Prostate gland (tissue), 2 donors: ENCODE results near the gene CDCA3. TPM values are rescaled to one million over a fixed set of nuclear protein-coding genes. Genes with fewer than 3 reads are reported as not detected.

Experiments used
- DNase-seq: peaks from one replicate; pipeline ENCODE4 v3.0.0-alpha.2; 2019; ENCODE audit warnings: low spot score
- H3K27ac ChIP-seq, 2 donors: fragments of 200-600 bp; sonication (generic); 2 replicates each; pipeline ENCODE4 v1.5.1; 2017 to 2019
- H3K27me3 ChIP-seq: fragments of 200-600 bp; sonication (generic); replicated peaks from 2 replicates; pipeline ENCODE4 v1.5.1; 2019; ENCODE audit not compliant: insufficient read depth
- H3K36me3 ChIP-seq, 2 donors: fragments of 200-600 bp; sonication (generic); 1 replicate in 1 of 2; 2 replicates in 1 of 2; pipeline versions ENCODE4 v1.5.1 to v1.8.1; 2017 to 2019
- H3K4me1 ChIP-seq: fragments of 200-600 bp; sonication (generic); replicated peaks from 2 replicates; pipeline ENCODE4 v1.5.1; 2019
- H3K4me3 ChIP-seq, 2 donors: fragments of 200-600 bp; sonication (generic); 2 replicates each; pipeline ENCODE4 v1.5.1; 2017 to 2019
- H3K9me3 ChIP-seq: fragments of 200-600 bp; sonication (generic); 2 replicates; pipeline ENCODE4 v1.5.1; 2017
- POLR2A ChIP-seq: fragments of 450-650 bp; IDR thresholded peaks from one replicate; pipeline ENCODE4 v1.6.1; 2016; ENCODE audit warnings: antibody characterized with exemption, mild to moderate bottlenecking
- POLR2AphosphoS5 ChIP-seq: sonication (generic); formaldehyde crosslinking; IDR thresholded peaks from one replicate; pipeline ENCODE4 v1.6.1; 2017; ENCODE audit warnings: antibody characterized with exemption
- WGBS: methylation state at CpG from one replicate; pipeline ENCODE4 v1.1.5; 2018; 5-methylcytosine and 5-hydroxymethylcytosine counted together
- intact Hi-C: fragments of 100-400 bp; cut with DNase I; formaldehyde crosslinking; loops from one replicate; pipeline ENCODE4 v1.14.2; 2022
- total RNA-seq, 2 donors: library from RNA; depleted of rRNA; stranded (reverse); fragments of >200 nt; gene quantifications; one replicate each; pipeline ENCODE4 v1.1.0, GENCODE V29; 2016
- TF ChIP-seq, protein P1 (sequence below), 4 experiments: fragments of 200-600 bp in 2 of 4; fragments of 450-650 bp in 2 of 4; sonication (generic) in 2 of 4; IDR thresholded peaks; 1 replicate in 3 of 4; 2 replicates in 1 of 4; pipeline ENCODE4 v1.5.1; 2016 to 2019; ENCODE audit warnings: antibody characterized with exemption in 4 of 4, mild to moderate bottlenecking in 2 of 4, moderate library complexity in 2 of 4

CDCA3 gene
- total RNA-seq, 2 donors from 2014 or later = 1.7 to 16.2 TPM

GRCh38 chr12:6842075-6842474 is 9.0 kb downstream of the CDCA3 start:
- H3K4me3 ChIP-seq = no peak overlapping the region
- no peaks in the 10 kb centered on the region for H3K36me3 ChIP-seq
- H3K27me3 ChIP-seq = no peaks in the 10 kb centered on the region
- WGBS = 85% methylated on average over 4 of the region's 4 CpGs
- no peak for TF ChIP-seq POLR2AphosphoS5
- TF ChIP-seq, protein P1, sequence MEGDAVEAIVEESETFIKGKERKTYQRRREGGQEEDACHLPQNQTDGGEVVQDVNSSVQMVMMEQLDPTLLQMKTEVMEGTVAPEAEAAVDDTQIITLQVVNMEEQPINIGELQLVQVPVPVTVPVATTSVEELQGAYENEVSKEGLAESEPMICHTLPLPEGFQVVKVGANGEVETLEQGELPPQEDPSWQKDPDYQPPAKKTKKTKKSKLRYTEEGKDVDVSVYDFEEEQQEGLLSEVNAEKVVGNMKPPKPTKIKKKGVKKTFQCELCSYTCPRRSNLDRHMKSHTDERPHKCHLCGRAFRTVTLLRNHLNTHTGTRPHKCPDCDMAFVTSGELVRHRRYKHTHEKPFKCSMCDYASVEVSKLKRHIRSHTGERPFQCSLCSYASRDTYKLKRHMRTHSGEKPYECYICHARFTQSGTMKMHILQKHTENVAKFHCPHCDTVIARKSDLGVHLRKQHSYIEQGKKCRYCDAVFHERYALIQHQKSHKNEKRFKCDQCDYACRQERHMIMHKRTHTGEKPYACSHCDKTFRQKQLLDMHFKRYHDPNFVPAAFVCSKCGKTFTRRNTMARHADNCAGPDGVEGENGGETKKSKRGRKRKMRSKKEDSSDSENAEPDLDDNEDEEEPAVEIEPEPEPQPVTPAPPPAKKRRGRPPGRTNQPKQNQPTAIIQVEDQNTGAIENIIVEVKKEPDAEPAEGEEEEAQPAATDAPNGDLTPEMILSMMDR (IDR thresholded peaks at IDR 0.05) = no peak
- TF ChIP-seq POLR2A = no peak
- no peaks in the 10 kb centered on the region for H3K9me3 ChIP-seq
- intact Hi-C loops = no loop called here
- DNase-seq = no peak
- no peaks in the 10 kb centered on the region for H3K4me1 ChIP-seq
- no peak overlapping the region for H3K27ac ChIP-seq

DNA sequence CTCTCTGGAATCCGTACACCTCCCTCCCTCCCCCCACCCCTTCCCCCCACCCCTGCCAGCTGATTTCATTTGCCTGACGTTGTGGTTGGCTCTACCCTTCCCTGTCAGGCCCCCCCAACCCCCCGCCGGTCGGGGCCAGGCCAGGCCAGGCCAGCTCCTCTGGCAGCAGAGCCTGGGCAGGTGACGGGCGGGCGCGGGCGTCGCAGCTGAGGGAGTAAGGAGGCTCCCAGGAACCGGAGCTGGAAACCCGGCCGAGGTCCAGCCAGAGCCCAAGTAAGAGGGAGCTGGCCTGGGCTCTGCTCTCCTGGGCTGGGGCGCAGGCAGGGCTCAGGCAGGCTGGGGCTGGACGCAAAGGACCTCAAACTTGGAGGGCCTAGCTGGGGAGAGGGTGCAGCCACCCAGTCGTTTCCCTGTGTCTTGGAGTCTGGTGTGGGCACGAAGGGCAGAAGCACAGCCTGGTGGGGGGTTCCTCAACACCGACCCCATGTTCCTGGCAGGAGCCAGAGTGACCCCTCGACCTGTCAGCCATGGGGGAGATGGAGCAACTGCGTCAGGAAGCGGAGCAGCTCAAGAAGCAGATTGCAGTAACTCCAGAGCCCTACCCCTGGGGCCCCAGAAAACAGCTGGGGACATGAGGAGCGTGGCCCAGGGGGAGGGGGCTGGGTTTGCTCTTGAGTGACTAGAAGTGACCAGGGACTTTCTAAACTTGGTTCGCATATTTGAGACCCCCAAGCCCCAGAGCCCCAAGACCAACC is 10.1 kb downstream of the CDCA3 start, which contains the start of gene GNB3:
Gene GNB3 (plus strand): TSS at position 165 of the 755 bp plus-strand sequence. CDS start 363 bp downstream, at position 528.
- intact Hi-C loops = no loop called here
- Histone ChIP-seq H3K4me3 (no peak within 1 kb of the TSS), H3K4me1 (no peaks in the 10 kb centered on the region), H3K9me3 (no peaks in the 10 kb centered on the region), H3K36me3 (no peaks in the 10 kb centered on the region), H3K27me3 (no peaks in the 10 kb centered on the region), H3K27ac (no peak within 1 kb of the TSS)
- DNase-seq = no peak
- WGBS = 60% methylated on average over 23 of the region's 24 CpGs
- TF ChIP-seq POLR2AphosphoS5 (no peak), POLR2A (no peak)
- TF ChIP-seq, protein P1 (IDR thresholded peaks at IDR 0.05) = no peak

- TF ChIP-seq POLR2A (no peak), POLR2AphosphoS5 (no peak)
- TF ChIP-seq, protein P1 (IDR thresholded peaks at IDR 0.05) = no peak
- H3K9me3 ChIP-seq = no peaks in the 10 kb centered on the region
- no peaks in the 10 kb centered on the region for H3K36me3 ChIP-seq
- DNase-seq = no peak
- H3K27ac ChIP-seq = no peak overlapping the region
- intact Hi-C loops = no loop called here
- WGBS = 75% methylated on average over 1 of the region's 1 CpG
- no peak overlapping the region for H3K4me3 ChIP-seq
- no peaks in the 10 kb centered on the region for H3K4me1 ChIP-seq
- H3K27me3 ChIP-seq = no peaks in the 10 kb centered on the region
Observed at GRCh38 chr12:6840330-6840729, 10.8 kb downstream of the CDCA3 start.

DNA sequence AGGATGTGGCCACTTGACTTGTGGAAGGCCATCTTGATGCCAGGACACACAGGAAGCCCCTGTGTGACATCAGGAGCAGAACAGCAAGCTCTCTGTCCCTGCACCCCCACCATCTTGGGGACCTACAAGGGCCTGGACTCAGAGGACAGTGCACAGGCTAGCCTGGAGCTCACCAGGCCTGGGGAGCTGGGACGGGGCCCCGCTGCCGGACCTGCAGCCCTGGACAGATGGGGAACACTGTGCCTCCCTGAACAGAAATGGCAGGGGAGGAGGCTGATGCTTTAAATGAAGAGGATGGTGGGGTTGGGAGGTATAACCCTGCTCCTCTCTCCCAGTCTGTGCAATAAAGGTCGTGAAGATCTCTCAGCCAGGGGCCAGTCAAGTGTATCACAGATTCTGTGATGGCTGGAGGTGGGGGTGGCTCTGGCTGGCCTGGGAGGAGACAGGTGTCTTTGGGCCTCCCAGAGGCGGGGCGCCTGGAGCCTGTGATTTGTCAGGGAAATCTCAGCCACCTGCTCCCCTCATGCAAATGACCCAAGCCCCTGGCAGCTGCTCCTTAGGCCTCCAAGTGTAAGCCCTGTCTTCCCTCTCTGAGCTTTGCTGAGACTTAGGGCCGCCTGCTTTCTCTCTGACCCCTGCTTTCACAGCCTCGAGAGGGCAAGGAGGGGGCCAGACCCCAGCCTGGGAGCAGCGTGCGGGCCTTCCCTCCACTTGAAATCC is 11.4 kb downstream of the CDCA3 start:
- H3K36me3 ChIP-seq = no peaks in the 10 kb centered on the region
- 68% methylated on average over 10 of the region's 10 CpGs for WGBS
- DNase-seq = no peak
- H3K4me1 ChIP-seq = no peaks in the 10 kb centered on the region
- H3K27ac ChIP-seq = no peak overlapping the region
- intact Hi-C loops = no loop called here
- no peak overlapping the region for H3K4me3 ChIP-seq
- TF ChIP-seq POLR2AphosphoS5 (no peak), POLR2A (no peak)
- TF ChIP-seq, protein P1 (IDR thresholded peaks at IDR 0.05) = no peak
- H3K9me3 ChIP-seq = no peaks in the 10 kb centered on the region
- H3K27me3 ChIP-seq = no peaks in the 10 kb centered on the region
